ENCODE results near the gene GPR62. TPM values are rescaled to one million over a fixed set of nuclear protein-coding genes. Genes with fewer than 3 reads are reported as not detected.

The GPR62 gene
- total and polyA plus RNA-seq, 9 of the 15 experiments (the other 6 are each of a cell fraction or from before 2014, with no cell fraction given), result not detected

DNA sequence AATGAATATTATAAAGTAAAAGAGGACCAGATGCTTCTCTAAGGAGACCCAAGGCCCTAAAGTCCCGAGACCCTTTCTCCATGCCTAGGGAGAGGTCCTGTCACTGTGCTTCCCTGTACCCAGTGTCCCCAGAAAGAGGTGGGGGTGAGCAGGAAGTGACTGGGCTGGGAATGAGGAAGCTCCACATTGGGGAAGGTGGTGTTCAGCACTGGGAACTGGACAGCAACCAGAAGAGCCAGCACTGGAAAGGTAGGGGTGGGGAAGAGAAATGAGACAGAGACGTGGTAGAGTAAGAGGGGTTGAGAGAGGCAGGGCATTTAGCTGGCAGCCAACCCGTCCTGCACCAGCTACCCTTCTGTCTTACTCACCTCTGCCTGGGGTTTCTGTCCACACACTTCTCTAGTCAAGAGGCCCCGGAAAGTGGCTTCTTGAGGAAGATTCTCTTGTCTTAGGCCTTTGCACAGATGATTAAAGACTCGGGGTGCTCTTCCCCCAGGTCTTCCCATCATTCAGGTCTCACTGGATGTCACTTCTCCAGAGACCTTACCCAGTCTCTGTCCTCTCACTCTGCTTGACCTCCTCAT is 25.7 kb upstream of the GPR62 start:
- no TSS peak for BruUV-seq (replicated peaks)
- Histone ChIP-seq H3K4me1 (replicated peaks in 1 of 2; ENCODE audit: control insufficient read depth in 2 of 2, insufficient read depth in 2 of 2, low read length in 2 of 2) (no peaks in the 10 kb centered on the region), H3K9me3 (replicated peaks; ENCODE audit: control insufficient read depth, insufficient read depth, low read depth, low read length) (no peaks in the 10 kb centered on the region), H3K79me2 (ENCODE audit: control insufficient read depth, insufficient read depth, low read length) (no peaks in the 10 kb centered on the region), H3K9ac (ENCODE audit: insufficient read depth in 1 of 2, low read depth in 2 of 2, low read length in 2 of 2) (no peak overlapping the region), H3K4me3 (no peak overlapping the region), H3K36me3 (ENCODE audit: control insufficient read depth, insufficient read depth, low read length) (peaks cover 15% of the 10 kb centered on the region; the same call in 1 of the 3 replicates), H3K27ac (ENCODE audit: extremely low read depth, low read depth, low read length) (no peak overlapping the region), H3K4me2 (ENCODE audit: insufficient read depth, low read length) (no peak overlapping the region), H3K27me3 (ENCODE audit: control insufficient read depth in 2 of 2, insufficient read depth in 2 of 2, low read length in 2 of 2) (no peaks in the 10 kb centered on the region), H2AFZ (ENCODE audit: low read depth, low read length) (no peak overlapping the region), H3K9me1 (ENCODE audit: control insufficient read depth, insufficient read depth, low read length) (no peaks in the 10 kb centered on the region), H4K20me1 (replicated peaks; ENCODE audit: control insufficient read depth, insufficient read depth, low read length) (no peaks in the 10 kb centered on the region)
- WGBS (ENCODE audit: insufficient coverage, low coverage, missing lambda C conversion rate), result 23% methylated on average over 5 of the region's 5 CpGs
- POLR2A ChIA-PET, result interaction anchor here (1.0 kb wide), 1 partner anchor 12 kb away, joined by 6 read pairs; the partner anchor contains the start of gene RRP9
- ATAC-seq (peak; percentile 64; the same call in 2 of the 3 replicates), FAIRE-seq (peak; percentile 56), DNase-seq (ENCODE audit: extremely low read depth in 1 of 4, low spot score in 3 of 4) (peak; percentile 24 to 53 (median 42))
- intact Hi-C loops (cut with micrococcal nuclease) (no loop called here), in situ Hi-C loops (cut with MboI) (no loop called here)
- CTCF ChIA-PET (ENCODE audit: low intra/inter-chr PET ratio), result no interaction called here
- TF ChIP-seq, protein P1, sequence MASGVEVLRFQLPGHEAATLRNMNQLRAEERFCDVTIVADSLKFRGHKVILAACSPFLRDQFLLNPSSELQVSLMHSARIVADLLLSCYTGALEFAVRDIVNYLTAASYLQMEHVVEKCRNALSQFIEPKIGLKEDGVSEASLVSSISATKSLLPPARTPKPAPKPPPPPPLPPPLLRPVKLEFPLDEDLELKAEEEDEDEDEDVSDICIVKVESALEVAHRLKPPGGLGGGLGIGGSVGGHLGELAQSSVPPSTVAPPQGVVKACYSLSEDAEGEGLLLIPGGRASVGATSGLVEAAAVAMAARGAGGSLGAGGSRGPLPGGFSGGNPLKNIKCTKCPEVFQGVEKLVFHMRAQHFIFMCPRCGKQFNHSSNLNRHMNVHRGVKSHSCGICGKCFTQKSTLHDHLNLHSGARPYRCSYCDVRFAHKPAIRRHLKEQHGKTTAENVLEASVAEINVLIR (CRISPR knock-in tag; IDR thresholded peaks at IDR 0.05), result no peak
- TF ChIP-seq, protein P2, sequence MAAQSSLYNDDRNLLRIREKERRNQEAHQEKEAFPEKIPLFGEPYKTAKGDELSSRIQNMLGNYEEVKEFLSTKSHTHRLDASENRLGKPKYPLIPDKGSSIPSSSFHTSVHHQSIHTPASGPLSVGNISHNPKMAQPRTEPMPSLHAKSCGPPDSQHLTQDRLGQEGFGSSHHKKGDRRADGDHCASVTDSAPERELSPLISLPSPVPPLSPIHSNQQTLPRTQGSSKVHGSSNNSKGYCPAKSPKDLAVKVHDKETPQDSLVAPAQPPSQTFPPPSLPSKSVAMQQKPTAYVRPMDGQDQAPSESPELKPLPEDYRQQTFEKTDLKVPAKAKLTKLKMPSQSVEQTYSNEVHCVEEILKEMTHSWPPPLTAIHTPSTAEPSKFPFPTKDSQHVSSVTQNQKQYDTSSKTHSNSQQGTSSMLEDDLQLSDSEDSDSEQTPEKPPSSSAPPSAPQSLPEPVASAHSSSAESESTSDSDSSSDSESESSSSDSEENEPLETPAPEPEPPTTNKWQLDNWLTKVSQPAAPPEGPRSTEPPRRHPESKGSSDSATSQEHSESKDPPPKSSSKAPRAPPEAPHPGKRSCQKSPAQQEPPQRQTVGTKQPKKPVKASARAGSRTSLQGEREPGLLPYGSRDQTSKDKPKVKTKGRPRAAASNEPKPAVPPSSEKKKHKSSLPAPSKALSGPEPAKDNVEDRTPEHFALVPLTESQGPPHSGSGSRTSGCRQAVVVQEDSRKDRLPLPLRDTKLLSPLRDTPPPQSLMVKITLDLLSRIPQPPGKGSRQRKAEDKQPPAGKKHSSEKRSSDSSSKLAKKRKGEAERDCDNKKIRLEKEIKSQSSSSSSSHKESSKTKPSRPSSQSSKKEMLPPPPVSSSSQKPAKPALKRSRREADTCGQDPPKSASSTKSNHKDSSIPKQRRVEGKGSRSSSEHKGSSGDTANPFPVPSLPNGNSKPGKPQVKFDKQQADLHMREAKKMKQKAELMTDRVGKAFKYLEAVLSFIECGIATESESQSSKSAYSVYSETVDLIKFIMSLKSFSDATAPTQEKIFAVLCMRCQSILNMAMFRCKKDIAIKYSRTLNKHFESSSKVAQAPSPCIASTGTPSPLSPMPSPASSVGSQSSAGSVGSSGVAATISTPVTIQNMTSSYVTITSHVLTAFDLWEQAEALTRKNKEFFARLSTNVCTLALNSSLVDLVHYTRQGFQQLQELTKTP (IDR thresholded peaks at IDR 0.05; ENCODE audit: low read depth in 1 of 2, partially characterized antibody in 2 of 2), result peak in 1 of 2 experiments; percentile 87
- TF ChIP-seq ZNF436 (CRISPR knock-in tag; IDR thresholded peaks at IDR 0.05), result no peak
- TF ChIP-seq NRF1 (conservative IDR thresholded peaks at IDR 0.05 in 1 of 2, IDR thresholded peaks at IDR 0.05 in 1 of 2), result no peak
- no peak for TF ChIP-seq SOX6 (IDR thresholded peaks at IDR 0.05)
- TF ChIP-seq, protein P3, sequence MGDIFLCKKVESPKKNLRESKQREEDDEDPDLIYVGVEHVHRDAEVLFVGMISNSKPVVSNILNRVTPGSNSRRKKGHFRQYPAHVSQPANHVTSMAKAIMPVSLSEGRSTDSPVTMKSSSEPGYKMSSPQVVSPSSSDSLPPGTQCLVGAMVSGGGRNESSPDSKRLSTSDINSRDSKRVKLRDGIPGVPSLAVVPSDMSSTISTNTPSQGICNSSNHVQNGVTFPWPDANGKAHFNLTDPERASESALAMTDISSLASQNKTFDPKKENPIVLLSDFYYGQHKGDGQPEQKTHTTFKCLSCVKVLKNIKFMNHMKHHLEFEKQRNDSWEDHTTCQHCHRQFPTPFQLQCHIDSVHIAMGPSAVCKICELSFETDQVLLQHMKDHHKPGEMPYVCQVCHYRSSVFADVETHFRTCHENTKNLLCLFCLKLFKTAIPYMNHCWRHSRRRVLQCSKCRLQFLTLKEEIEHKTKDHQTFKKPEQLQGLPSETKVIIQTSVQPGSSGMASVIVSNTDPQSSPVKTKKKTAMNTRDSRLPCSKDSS (IDR thresholded peaks at IDR 0.05; ENCODE audit: low read depth, partially characterized antibody), result no peak
- no peak for TF ChIP-seq ZNF324 (CRISPR knock-in tag; IDR thresholded peaks at IDR 0.05)
- 0 out of 4 replicates have a peak, but pooled peaks of 1 of the 2 experiments have one; percentile 32 for TF ChIP-seq RCOR1 (IDR thresholded peaks at IDR 0.05; ENCODE audit: borderline replicate concordance in 1 of 2, low read depth in 2 of 2, low read length in 2 of 2)
- TF ChIP-seq RNF2 (IDR thresholded peaks at IDR 0.05), result no peak
- TF ChIP-seq, protein P4, sequence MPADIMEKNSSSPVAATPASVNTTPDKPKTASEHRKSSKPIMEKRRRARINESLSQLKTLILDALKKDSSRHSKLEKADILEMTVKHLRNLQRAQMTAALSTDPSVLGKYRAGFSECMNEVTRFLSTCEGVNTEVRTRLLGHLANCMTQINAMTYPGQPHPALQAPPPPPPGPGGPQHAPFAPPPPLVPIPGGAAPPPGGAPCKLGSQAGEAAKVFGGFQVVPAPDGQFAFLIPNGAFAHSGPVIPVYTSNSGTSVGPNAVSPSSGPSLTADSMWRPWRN (IDR thresholded peaks at IDR 0.05; ENCODE audit: low read depth), result no peak
- no peak for TF ChIP-seq ZNF780A (CRISPR knock-in tag; IDR thresholded peaks at IDR 0.05)
- TF ChIP-seq HLTF (IDR thresholded peaks at IDR 0.05), result no peak
- TF ChIP-seq, protein P5, sequence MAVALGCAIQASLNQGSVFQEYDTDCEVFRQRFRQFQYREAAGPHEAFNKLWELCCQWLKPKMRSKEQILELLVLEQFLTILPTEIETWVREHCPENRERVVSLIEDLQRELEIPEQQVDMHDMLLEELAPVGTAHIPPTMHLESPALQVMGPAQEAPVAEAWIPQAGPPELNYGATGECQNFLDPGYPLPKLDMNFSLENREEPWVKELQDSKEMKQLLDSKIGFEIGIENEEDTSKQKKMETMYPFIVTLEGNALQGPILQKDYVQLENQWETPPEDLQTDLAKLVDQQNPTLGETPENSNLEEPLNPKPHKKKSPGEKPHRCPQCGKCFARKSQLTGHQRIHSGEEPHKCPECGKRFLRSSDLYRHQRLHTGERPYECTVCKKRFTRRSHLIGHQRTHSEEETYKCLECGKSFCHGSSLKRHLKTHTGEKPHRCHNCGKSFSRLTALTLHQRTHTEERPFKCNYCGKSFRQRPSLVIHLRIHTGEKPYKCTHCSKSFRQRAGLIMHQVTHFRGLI (CRISPR knock-in tag; IDR thresholded peaks at IDR 0.05), result no peak
- no peak for TF ChIP-seq ELF2 (CRISPR knock-in tag; IDR thresholded peaks at IDR 0.05)

All from K562 (cell line).